Measurements from ENCODE around the gene SMAD7.
A peak's percentile ranks its signal among the peaks of the same experiment; 100 is the strongest.

Gene SMAD7, protein sequence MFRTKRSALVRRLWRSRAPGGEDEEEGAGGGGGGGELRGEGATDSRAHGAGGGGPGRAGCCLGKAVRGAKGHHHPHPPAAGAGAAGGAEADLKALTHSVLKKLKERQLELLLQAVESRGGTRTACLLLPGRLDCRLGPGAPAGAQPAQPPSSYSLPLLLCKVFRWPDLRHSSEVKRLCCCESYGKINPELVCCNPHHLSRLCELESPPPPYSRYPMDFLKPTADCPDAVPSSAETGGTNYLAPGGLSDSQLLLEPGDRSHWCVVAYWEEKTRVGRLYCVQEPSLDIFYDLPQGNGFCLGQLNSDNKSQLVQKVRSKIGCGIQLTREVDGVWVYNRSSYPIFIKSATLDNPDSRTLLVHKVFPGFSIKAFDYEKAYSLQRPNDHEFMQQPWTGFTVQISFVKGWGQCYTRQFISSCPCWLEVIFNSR

DNA sequence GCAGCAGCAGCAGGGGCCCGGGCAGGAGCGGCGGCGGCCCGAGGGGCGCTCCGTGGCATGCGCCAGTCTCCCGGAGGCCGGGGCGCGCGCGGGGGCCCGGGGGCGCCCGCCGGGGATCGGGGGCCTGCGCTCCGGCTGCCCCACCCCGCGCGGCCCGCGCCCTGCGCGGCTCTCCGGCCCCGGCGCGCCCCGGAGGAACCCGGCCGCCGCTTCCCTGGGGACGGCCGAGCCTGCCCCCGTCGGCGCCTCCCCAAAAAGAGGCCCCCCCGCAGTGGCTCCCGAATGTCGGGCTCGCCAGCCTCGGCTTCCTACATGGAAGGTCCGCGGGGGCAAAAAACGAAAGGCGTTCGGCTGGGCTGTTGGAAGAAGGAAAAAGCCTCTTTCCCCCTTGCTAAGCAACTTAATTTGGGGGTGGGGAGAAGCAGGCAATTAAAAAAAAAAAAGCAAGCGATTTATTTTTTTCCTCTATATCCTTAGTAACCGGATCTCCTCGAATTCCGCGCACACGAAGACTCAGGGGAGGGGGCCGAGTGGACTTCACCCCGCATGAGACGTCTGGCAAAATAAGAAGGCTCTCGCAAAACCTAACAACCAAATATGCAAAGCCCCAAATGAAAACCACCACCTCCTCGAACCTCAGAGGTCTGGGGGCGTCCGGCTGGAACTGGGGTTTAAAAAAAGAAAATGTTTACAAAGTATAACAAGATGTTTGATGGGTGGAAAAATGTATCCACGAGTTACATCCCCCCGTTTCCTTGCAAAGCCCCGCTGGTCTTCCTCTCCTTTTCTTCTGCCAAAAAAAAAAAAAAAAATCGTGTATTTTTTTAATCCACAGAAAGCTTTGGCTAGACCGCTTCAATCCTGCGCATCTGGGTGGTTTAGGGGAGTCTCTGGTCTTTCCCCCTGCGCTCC is at the start of gene SMAD7:
TSS of gene SMAD7 (minus strand) at position 430 of the 912 bp plus-strand sequence. CDS start 541 bp downstream, outside the sequence.
- no peak for DNase-seq (ENCODE audit: low spot score)

DNA sequence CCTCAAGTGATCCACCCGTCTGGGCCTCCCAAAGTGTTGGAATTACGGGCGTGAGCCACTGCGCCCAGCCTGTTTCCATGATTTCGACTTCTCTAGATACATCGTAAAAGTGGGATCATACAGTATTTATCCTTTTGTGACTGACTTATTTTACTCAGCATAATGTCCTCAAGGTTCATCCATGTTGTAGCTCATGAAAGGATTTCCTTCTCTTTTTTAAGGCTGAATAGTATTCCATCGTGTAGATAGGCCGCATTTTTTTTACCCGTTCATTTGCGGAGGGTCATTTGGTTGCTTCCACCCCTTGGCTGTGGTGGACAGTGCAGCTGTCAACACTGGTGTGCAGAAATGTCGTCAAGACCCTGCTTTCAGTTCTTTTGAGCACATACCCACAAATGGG is 48.8 kb upstream of the SMAD7 start:
- DNase-seq (ENCODE audit: low spot score), result no peak

DNA sequence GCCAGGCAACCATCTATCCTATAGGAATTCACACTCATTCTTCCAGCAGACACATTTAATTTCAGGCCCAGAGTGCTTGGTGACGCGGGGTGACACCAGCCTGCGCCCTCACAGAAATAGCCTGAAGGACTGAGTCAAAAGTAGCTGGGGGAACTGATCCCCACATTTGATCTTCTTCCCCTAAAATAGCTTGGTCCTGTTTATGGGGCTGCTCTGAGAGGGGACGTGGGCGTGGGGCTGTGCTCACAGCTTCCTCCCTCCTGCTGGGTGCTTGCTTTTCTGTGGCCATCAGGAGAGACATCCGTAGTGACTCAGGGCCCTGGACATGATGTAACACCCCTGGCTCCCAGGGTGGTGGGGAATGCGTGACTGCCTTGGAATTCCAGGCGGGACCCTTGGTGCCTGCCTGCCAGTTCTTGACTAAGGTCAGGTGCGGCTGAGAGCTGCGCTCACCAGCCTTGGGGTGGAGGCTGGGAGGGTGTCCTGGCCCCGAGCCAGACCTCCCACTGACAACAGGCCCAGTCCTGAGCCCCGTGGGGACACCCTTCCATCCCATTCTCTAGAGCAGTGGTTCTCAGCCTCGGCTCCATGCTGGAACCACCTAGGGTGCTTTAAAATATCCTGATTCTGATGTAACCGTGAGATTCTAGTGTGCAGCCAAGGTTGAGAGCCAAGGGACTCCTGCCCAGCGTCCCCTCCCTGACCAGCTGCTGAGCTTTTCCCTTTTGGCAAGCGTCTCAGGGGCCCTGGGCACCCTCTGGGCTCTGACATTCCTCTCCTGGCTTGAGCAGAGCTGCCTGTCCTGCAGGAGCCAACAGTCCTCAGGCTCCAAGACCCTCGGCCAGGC is 47.4 kb upstream of the SMAD7 start:
- peak; percentile 94 for DNase-seq (ENCODE audit: low spot score)

DNA sequence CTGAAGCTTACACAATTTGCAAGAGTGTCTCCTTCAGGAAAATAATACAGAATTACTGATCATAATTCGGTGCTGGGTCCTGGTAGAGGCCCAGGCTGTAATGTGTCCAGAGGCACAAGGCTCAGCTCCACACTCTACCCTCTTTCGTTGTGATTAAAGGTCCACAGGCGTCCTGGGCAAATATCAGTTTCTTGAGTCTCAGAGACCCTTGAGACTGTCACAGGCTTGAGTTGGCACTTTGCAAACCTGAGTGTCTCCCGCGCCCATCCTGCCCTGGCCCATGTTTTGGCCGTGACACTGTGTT is 46.9 kb upstream of the SMAD7 start:
- no peak for DNase-seq (ENCODE audit: low spot score)

DNA sequence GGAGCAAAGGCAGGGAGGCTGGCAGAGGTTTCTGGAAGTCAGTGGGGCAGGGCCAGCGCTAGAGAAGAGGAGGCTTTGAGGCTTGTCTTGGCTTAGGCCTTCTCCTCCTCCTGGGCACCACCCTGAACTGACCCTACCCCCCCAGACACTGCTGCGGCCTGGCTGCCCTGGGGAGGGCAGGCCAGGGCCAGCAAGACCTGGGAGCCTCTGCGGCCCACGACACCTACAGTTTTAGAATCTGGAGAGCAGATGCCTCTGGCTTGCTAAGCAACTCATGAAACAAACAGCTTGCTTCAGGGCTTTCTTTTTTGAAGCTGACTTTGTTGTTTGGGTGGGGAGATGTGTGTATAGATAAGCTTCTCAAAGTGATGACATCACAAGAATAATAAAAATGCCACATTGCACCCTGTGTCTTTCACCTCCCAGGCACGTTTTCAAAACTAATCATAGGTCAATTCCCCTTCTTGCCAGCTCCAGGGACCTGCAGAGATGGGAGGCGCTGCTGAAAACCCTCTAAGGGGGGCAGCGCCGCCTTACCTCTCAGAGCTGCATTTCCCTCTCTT is 46.2 kb upstream of the SMAD7 start:
- DNase-seq (ENCODE audit: low spot score), result peak; percentile 89

DNA sequence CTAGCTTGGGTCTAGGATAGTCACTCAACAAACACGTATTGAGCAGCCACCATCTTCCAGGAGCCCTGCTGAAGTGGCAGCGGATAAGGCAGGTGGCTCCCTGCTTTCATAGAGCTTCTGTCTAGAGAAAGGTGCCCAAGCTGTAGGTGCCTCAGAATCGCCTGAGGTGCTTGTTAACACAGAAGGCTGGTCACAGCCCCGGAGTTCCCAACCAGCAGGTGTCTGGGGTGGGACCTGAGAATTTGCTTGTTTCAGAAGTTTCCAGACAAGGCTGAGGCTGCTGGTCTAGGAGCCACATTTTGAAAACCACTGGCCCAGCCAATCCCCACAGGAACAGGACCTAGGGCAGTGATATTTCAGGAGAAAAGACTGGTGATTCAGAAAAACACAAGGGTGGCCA is 45.3 kb upstream of the SMAD7 start:
- no peak for DNase-seq (ENCODE audit: low spot score)

DNA sequence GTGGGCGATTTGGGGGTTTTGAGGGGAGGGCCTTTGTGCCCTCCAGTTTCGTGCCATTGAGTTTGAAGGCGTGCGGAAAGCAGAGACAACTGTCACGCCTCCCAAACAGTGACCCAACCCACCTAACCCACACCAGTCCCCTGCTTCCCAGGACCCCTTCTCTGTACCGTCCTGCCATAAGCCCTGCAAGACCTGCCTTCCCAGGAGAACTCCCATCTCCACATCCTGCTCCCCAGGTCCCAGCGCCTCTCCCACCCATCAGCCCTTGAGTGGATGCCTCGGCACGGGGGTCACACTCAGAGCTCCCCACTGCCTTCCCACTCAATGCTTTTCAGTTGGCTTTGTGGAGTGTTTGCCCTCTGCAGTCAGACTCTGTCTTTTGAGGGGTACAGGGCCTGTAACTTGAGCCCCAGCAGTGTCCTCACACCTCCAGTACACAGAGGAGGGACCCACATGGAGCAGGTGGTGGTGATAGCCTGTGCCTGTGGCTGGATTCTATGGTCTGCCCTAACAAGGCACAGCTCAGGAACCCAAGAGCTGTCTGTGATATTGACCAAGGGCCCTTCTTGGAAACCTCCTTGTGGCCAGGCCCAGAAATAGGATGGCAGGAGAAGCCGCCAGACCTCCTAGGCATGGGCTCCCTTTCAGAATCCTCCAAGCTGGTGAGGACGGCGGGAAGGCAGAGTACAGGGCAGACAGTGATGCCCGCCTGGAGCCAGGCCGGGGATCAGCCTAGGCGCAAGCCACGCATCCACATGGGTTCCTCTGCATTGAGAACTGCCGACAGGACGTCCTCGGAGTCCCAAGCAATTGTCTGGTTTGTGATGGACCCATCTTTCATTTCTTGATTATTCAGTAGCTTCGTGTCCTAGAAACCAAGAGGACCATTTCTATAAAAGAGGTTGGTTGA is 44.4 kb upstream of the SMAD7 start:
- DNase-seq (ENCODE audit: low spot score), result no peak

DNA sequence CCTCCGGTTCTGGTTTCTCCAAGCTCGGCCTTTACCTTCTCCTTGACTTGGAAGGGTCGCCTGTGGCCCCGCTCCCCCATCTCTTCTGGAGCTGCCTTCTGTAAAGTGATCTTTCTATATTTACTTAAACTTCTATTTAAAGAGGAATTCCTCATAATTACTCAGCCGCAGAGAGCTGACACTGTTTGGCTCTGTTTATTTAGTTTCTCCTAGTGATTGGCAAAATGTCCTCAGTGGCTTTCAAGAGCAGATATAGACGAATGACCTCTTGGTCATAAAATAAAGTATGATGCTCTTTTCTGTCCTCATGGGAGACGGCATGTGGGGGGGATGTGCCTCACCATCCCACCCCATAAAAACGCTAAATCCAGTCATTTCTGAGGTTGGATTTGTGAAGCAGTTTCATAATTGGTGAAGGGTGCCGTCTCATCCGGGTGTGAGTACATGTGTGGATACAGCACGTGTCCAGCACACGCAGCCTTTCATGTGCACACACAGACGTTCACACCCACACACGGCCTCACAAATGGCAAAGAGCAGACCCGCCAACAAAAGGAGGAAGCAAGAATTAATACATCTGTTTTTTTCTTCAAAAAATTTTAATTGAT is 43.4 kb upstream of the SMAD7 start:
- no peak for DNase-seq (ENCODE audit: low spot score)

DNA sequence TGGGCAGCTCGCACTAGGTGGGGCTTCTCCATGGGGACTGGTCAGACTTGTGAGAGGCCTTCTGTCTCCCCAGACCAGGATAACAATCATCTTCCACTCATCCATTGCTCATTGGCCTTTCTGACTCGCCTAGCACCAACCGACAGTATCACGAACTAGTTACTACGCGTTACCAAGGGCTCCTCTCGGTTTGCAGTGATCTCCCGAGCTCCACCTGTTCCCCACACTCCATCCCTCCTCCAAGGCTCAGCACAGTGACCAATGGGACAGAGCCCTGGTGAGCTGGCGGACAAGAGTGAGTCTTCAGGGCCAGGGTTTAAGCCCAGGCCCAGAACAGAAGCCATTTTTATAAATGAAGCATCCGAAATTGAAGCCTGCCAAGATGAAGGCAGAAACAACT is 42.8 kb upstream of the SMAD7 start:
- DNase-seq (ENCODE audit: low spot score), result no peak

DNA sequence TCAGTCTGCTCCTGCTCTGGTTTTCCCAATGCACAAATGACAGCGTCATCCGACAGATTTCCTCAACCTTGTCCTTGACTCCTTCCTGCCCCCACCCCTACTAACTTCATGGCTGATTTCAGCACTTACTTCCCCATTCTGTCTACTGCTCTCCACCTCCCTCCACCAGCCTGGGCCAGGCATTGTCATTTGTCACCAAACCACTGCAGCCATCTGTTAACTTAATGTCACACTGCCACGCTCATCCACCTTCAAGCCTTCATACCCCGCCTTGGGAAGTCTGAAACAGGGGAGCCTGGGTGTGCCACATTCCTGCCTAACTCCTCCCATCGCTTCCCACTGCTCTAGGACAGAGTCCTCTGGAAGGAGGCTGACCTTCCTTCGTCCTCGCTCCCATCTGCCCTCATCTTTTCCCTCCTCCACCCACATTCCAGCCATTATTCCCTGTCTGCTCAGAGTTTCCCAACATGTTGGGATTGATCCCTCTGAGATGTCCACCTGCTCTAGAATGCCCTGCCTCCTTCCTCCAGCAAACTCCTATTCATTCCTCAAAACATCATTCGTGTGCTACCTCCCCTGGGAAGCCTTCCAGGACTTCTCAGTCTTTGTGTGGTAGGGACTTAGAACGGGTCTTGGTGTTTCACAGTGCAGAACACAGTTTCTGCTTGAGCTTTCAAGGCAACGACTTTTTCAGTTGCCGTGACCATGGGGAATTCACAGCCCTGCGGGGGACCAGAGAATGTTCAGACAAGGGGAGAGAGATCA is 42.2 kb upstream of the SMAD7 start:
- DNase-seq (ENCODE audit: low spot score), result peak; percentile 74

DNA sequence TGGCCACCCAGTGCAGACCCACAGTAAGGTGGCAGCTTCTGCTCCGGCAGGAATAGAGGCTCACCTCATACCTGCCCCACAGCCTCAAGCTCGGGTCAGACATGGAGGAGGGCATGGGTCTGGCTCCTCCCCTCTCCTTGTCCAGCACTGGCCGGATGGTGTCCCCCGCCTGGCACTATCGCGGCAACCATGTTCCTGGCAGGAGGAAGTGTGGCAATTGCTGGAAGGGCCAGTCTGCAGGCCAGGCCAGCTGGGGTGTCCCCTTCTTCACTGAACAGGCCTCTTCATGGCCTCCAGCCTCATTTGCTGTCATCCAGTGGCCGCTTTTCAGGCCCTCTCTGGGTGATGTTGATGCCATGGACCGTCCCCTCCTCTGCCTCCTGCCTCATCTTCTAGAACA is 41.4 kb upstream of the SMAD7 start:
- DNase-seq (ENCODE audit: low spot score), result no peak

DNA sequence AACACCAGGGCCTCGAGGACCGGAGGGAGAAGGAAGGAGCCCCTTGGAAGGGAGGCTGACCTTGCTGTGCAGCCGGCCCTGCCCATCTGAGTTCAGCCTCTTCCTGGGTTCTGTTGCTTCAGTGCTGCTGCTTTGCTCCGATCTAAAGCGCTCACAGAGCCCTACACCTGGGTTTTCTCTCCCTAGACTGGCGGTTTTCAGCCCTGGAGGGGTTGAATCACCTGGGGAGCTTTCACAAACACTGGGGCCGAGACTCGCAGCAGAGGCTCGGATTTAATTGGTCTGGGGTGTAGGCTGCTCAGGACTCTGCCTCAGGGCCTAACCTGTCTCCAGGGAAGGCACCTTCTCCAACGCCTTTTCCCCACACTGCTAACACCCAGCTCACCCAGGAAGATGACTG is 40.9 kb upstream of the SMAD7 start:
- no peak for DNase-seq (ENCODE audit: low spot score)

DNA sequence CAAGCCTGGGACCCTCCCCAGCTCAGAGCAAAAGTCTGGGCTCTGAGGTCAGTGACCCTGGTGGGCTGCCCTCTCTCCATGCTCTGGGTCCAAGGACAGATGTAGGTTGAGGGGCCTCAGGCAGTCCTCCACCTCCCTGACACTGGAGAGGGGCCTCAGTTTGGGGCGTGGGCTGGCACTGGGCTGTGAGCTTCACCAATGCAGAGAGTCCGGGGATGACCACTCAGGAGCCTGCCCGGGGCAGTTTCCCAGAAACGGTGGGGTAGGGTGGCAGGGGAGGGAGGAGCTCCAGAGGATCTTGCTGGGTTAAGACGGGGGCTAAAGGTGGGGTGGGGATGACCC is 40.5 kb upstream of the SMAD7 start:
- no peak for DNase-seq (ENCODE audit: low spot score)

DNA sequence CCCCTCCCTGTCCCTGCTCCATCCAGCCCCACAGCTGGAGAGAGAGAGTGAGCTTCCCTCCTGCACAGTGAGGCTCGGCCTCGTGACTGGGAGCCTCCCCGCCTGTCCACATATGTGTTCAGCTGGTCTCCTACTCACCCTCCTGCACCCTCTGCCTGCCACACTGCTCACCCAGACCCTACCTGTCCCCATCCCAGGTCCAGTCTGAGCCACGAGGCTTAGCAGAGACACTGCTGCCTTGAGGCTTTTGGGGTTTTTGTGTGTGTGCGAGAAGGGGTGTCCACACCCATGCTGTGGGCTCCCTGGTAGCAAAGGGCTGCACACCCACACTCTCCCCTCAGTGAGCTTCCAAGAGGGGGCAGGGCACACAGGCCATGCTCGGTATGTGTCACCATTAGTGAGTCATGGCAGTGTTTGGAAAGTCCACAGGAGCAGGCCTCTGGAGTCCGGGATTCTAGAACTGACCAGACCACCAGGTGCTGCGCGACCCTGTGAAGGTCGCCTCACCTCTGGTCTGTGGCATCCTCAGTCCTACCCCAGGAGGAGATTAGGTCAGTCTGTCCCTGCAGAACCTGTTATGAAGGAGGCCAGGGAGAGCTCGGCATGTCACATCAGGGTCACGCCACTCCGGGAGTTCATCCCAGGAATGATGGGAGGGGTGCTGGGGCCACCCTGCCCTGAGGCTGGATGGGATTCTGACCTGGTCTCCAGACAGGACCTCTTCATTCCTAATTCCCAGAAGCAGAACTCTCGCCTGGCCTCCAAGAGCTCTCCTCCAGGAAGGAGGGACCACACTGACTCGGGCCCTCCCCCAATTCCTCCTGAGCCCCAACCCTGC is 39.9 kb upstream of the SMAD7 start:
- DNase-seq (ENCODE audit: low spot score), result peak; percentile 24

DNA sequence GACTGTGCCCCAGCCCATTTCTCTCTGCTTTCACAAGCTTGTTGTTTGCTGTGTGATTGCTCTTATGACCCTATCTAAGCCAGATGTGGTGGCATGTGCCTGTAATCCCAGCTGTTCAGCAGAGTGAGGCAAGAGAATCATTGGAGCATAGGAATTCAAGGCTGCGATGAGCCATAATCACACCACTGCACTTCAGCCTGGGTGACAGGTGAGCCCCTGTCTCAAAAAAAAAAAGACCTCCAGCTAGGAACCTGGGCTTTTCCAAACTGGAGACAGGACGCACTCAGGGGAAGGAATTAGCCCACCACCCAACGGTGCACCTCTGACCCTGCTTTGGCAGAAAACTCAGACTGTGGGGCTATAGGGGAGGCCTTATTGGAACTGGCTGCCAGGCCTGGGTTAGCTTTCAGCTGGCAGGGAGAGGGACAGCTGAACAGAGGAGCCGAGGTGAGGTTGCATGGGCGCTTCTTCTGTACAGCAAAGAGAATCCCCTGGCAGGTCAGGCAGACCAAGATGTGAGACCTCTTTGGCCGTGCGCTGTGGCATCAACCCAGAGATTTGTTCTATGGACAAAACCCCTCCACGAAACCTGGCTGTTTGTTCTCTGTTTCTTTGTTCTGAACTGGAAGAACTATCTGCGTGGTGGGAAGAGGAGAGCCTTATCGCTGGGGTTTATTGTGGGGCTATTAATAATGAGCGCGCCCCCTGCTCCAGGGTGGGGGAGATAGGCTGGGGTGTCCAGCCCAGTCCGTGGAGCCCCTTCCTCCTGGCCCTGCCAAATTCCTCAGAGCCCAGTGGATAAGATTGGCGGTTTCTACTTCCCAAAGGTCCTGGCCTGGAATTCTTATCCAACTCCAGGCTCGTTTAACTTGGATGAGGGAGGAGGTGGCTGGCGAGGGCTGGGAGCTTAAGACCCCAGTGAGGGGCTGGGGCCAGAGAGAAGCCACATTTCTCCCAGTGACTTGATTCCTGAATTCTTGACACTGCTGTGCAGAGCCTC is 38.8 kb upstream of the SMAD7 start:
- no peak for DNase-seq (ENCODE audit: low spot score)

DNA sequence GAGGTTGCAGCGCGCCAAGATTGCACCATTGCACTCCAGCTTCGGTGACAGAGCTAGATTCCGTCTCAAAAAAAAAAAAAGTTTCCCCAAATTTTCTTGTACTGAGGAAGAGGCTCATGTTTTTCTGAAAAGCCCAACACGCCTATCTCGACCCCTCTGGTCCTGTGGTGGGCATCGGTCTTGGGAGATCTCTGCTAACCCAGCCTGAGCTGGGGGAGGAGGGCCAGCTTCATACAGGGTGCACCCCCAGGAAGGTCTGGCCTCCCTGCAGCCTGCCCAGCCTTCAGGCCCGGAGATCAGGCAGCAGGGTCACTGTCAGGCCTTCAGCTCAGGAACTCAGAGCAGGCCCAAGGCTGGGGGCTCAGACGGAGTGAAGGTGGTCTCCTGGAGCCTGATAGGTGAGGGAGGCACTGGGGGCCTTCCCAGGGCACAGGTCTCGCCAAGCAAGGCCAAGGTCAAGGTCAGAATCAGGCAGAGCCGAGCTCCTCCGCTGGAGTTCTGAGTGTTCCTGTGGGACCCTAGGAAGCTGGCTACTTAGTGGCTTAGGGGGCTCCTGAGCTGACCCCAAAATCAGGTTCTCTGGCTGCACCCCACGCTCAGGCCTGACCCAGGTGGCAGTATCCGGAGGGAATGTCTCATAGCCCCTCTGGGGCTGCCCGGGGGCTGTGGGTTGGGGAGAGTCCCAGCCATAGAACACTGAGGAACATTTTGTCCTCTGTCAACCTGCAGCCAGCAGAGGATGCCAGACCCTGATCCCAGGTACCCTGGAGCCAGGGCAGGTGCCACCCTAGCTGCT is 37.9 kb upstream of the SMAD7 start:
- DNase-seq (ENCODE audit: low spot score), result no peak

DNA sequence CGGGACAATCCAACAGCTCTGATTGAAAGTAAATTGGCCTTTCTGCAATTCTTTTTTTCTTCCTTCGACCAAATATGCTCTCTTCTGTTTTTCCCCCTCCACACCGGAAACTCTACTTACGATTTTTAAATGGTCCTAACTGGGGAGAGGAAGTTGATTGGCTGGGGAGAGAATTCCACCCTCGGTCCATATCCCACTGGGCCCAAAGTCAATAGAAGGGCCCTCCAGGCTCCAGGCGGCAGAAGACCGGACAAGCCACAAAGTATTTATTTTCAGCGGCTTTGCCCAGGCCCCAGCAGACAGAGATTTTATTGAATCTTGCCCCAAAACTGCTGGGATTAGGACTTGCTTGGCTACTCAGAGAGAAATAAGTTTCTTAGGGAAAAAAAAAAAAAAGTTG is 37.1 kb upstream of the SMAD7 start:
- no peak for DNase-seq (ENCODE audit: low spot score)

Measured in LoVo (cell line).